Loucy (cell line): Measurements from ENCODE around the gene LCN15.
"Not testable (repeated sequence)": the region's sequence is repeated elsewhere in the genome, so short reads cannot be mapped to it uniquely, and the experiment has no call there.

Source experiments
- H2AFZ ChIP-seq: fragments of 200-600 bp; sonication (generic); 2 replicates; pipeline ENCODE4 v1.6.0; 2016; ENCODE audit warnings: antibody characterized with exemption, mild to moderate bottlenecking, low read length, moderate library complexity
- H3F3A ChIP-seq: fragments of 200-600 bp; 2 replicates; pipeline ENCODE4 v1.6.0; 2016; ENCODE audit warnings: antibody characterized with exemption, low read depth, mild to moderate bottlenecking
- H3K27me3 ChIP-seq: fragments of 200-600 bp; sonication (generic); 2 replicates; pipeline ENCODE4 v1.6.1; 2014; ENCODE audit warnings: low read length, mild to moderate bottlenecking; ENCODE audit not compliant: insufficient read depth, poor library complexity, severe bottlenecking
- H3K36me3 ChIP-seq: fragments of 200-600 bp; sonication (generic); 2 replicates; pipeline ENCODE4 v1.6.1; 2016; ENCODE audit warnings: low read length; ENCODE audit not compliant: insufficient read depth
- H3K4me1 ChIP-seq: fragments of 200-600 bp; sonication (generic); 2 replicates; pipeline ENCODE4 v1.5.1; 2014; ENCODE audit warnings: low read length, mild to moderate bottlenecking; ENCODE audit not compliant: insufficient read depth, poor library complexity, severe bottlenecking
- H3K4me2 ChIP-seq: fragments of 200-600 bp; sonication (generic); 2 replicates; pipeline ENCODE4 v1.6.0; 2014; ENCODE audit warnings: antibody characterized with exemption, low read length, low read depth, mild to moderate bottlenecking; ENCODE audit not compliant: poor library complexity, severe bottlenecking
- H3K4me3 ChIP-seq: fragments of 200-600 bp; sonication (generic); 2 replicates; pipeline ENCODE4 v1.5.1; 2014; ENCODE audit warnings: low read length, mild to moderate bottlenecking, mixed read lengths; ENCODE audit not compliant: poor library complexity, severe bottlenecking
- H3K79me2 ChIP-seq: fragments of 200-600 bp; sonication (generic); 2 replicates; pipeline ENCODE4 v1.6.1; 2014; ENCODE audit warnings: low read length; ENCODE audit not compliant: insufficient read depth
- H3K9ac ChIP-seq: fragments of 200-600 bp; sonication (generic); 2 replicates; pipeline ENCODE4 v1.6.0; 2014; ENCODE audit warnings: mild to moderate bottlenecking, low read depth, low read length, moderate library complexity; ENCODE audit not compliant: poor library complexity, severe bottlenecking
- H3K9me2 ChIP-seq: fragments of 200-600 bp; sonication (generic); replicated peaks from 2 replicates; pipeline ENCODE4 v1.6.1; 2016; ENCODE audit warnings: low read depth, low read length, mixed read lengths
- H3K9me3 ChIP-seq: fragments of 200-600 bp; sonication (generic); 2 replicates; pipeline ENCODE4 v1.6.1; 2014; ENCODE audit warnings: mild to moderate bottlenecking, antibody characterized with exemption, low read length, low read depth; ENCODE audit not compliant: insufficient read depth
- H4K20me1 ChIP-seq: fragments of 200-600 bp; sonication (generic); 2 replicates; pipeline ENCODE4 v1.6.0; 2014; ENCODE audit warnings: antibody characterized with exemption, low read length, mild to moderate bottlenecking; ENCODE audit not compliant: insufficient read depth, poor library complexity, severe bottlenecking
- EZH2phosphoT487 ChIP-seq: fragments of 200-600 bp; IDR thresholded peaks from 2 replicates; pipeline ENCODE4 v1.6.1; 2018; ENCODE audit warnings: antibody characterized with exemption, mild to moderate bottlenecking, moderate library complexity, borderline replicate concordance
- TF ChIP-seq, protein P1 (sequence below): fragments of 200-600 bp; sonication (generic); conservative IDR thresholded peaks from 2 replicates; pipeline ENCODE4 v1.5.1; 2014; ENCODE audit warnings: mild to moderate bottlenecking, antibody characterized with exemption, low read length

LCN15 gene

DNA sequence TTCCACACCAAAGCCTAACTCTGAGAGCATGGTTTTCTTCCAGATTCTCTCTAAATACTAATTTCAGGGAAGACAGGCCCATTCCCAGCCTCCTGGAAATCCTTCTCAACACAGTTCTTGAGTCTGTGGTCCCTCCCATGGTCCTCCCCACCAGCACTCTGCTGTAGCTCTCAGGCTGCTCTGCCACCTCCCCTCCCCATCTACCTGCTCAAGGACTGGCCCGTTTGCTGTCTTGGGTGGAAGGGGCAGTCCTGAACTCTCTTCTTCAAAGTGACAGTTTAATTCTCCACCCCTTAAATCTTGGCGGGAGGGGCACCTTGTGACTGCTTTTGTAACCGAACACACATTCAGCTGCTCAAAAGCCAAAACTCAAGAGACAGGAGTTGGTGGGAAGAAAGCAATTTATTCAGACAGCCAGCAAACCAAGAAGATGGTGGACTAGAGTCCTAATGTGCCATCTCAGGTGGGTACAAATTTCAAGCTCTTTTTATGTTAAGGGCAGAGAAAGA is 7.6 kb upstream of the LCN15 start:
- TF ChIP-seq, protein P1, sequence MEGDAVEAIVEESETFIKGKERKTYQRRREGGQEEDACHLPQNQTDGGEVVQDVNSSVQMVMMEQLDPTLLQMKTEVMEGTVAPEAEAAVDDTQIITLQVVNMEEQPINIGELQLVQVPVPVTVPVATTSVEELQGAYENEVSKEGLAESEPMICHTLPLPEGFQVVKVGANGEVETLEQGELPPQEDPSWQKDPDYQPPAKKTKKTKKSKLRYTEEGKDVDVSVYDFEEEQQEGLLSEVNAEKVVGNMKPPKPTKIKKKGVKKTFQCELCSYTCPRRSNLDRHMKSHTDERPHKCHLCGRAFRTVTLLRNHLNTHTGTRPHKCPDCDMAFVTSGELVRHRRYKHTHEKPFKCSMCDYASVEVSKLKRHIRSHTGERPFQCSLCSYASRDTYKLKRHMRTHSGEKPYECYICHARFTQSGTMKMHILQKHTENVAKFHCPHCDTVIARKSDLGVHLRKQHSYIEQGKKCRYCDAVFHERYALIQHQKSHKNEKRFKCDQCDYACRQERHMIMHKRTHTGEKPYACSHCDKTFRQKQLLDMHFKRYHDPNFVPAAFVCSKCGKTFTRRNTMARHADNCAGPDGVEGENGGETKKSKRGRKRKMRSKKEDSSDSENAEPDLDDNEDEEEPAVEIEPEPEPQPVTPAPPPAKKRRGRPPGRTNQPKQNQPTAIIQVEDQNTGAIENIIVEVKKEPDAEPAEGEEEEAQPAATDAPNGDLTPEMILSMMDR, result no peak
- TF ChIP-seq EZH2phosphoT487, result no peak

DNA sequence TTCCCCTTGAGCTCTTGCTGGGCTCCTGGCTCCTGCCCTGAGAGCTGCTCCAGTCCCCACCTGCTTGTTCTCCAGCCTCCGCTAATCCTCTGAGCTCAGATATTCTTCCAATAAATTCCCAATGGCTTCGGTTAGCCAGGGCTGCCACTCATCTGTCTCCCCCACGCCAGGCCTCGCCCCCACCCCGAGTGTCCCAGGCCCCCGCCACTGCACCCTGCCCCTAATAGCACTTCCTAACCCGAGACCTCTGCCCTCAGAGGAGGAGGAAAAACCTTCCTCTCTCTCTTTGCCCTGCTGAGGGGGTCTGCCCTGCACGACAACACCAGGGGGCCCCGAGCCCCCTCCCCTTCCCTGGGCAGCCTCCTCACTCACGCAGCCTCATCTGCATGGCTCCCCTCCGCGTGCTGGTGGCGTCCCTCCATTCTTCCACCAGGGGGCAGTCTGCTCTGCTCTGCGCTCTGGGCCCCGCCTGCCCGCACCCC is 5.4 kb upstream of the LCN15 start:
- TF ChIP-seq, protein P1, result no peak; the same call in 1 of the 2 replicates
- no peak for TF ChIP-seq EZH2phosphoT487
- Histone ChIP-seq H3K9ac (no peak overlapping the region), H3K79me2 (no peaks in the 10 kb centered on the region), H3K36me3 (no peaks in the 10 kb centered on the region), H3F3A (no peaks in the 10 kb centered on the region), H2AFZ (no peak overlapping the region), H3K4me1 (peaks cover 6% of the 10 kb centered on the region), H4K20me1 (no peaks in the 10 kb centered on the region), H3K9me2 (no peaks in the 10 kb centered on the region), H3K4me3 (no peak overlapping the region), H3K4me2 (no peak overlapping the region), H3K9me3 (no peaks in the 10 kb centered on the region; the same call in 1 of the 2 replicates), H3K27me3 (no peaks in the 10 kb centered on the region)

More for the DNA sequence above, 7.6 kb upstream of the LCN15 start:
- Histone ChIP-seq H3K9me2 (no peaks in the 10 kb centered on the region), H3K4me2 (no peak overlapping the region), H3K79me2 (no peaks in the 10 kb centered on the region), H3K36me3 (no peaks in the 10 kb centered on the region), H3K27me3 (no peaks in the 10 kb centered on the region), H3K9ac (no peak overlapping the region), H3F3A (no peaks in the 10 kb centered on the region), H3K4me1 (peaks cover 6% of the 10 kb centered on the region), H3K4me3 (no peak overlapping the region), H4K20me1 (no peaks in the 10 kb centered on the region), H3K9me3 (no peaks in the 10 kb centered on the region; the same call in 1 of the 2 replicates), H2AFZ (no peak overlapping the region)

DNA sequence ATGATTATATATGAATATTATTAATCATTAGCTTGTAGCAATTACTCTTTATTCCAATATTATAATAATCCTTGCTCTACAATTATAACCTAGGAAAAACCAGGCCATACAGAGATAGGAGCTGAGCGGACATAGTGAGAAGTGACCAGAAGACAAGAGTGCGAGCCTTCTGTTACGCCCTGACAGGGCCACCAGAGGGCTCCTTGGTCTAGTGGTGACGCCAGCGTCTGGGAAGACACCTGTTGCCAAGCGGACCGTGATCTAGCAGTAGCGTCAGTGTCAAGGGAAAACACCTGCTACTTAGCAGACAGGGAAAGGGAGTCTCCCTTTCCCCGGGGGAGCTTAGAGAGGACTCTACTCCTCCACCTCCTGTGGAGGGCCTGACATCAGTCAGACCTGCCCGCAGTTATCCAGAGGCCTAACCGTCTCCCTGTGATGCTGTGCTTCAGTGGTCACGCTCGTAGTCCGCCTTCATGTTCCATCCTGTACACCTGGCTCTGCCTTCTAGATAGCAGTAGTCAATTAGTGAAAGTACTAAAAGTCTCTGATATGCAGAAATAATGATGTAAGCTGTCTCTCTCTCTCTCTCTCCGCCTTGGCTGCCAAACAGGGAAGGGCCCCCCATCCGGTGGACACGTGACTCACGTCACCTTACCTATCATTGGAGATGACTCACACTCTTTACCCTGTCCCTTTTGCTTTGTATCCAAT is 2.2 kb upstream of the LCN15 start:
- H3K4me3 ChIP-seq, H3K4me1 ChIP-seq, H2AFZ ChIP-seq, H3K9me3 ChIP-seq, H3K4me2 ChIP-seq, H3K79me2 ChIP-seq, H3F3A ChIP-seq, H3K36me3 ChIP-seq, H3K9ac ChIP-seq, H3K27me3 ChIP-seq, H3K9me2 ChIP-seq, H4K20me1 ChIP-seq: not testable (repeated sequence)
- TF ChIP-seq, protein P1, result peak; percentile 21; the same call in 1 of the 2 replicates

DNA sequence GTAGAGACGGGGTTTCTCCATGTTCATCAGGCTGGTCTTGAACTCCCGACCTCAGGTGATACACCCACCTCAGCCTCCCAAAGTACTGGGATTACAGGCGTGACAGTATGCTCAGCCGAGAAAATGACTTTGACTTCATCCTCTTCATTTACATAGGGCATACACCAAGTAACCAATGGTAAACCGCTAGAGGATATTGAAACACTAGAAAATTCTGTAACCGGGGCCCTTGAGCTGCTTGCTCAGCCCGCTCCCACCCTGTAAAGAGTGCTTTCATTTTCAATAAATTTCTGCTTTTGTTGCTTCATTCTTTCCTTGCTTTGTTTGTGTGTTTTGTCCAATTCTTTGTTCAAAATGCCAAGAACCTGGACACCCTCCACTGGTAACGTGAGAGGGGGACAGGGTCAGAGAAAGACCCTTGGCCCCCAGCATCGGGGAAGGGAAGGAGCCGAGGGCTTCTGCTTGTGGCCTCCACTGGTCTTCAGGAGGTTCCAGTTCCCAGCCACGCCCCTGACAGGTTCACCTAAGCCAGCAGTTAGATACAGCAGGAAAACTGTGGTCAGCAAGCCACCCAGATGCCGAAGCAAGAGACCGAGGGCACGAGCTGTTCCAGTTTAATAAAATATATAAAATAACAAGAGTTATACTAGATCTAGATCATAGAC is 1.6 kb upstream of the LCN15 start:
- not testable (repeated sequence) for H3K4me2 ChIP-seq, H2AFZ ChIP-seq, H3K9me2 ChIP-seq, H3K27me3 ChIP-seq, H3K36me3 ChIP-seq, H4K20me1 ChIP-seq, H3K9ac ChIP-seq, H3K4me1 ChIP-seq, H3K4me3 ChIP-seq, H3K79me2 ChIP-seq, H3K9me3 ChIP-seq, H3F3A ChIP-seq
